GM18861 (cell line): ENCODE measurements around the gene PHF21A.
A peak's percentile ranks its signal among the peaks of the same experiment; 100 is the strongest.
"Not testable (repeated sequence)": the region's sequence is repeated elsewhere in the genome, so short reads cannot be mapped to it uniquely, and the experiment has no call there.

ENCODE experiments used
- ATAC-seq: cut with Tn5 transposase; IDR thresholded peaks from one replicate; pipeline ENCODE4 v1.9.1; 2021; ENCODE audit not compliant: unreplicated experiment

Gene PHF21A

GRCh38 chr11:46120346-46121300 lies 631 bp downstream of the PHF21A start:
- no peak for ATAC-seq

GRCh38 chr11:46119352-46120216 lies 1.7 kb downstream of the PHF21A start:
- peak; percentile 25 for ATAC-seq

GRCh38 chr11:46118702-46119351 lies 2.4 kb downstream of the PHF21A start:
- no peak for ATAC-seq

- no peak for ATAC-seq
These were observed 3.4 kb downstream of the PHF21A start for GRCh38 chr11:46117842-46118241.

GRCh38 chr11:46116712-46117037 lies 4.6 kb downstream of the PHF21A start:
- not testable (repeated sequence) for ATAC-seq

GRCh38 chr11:46116007-46116711 lies 5.1 kb downstream of the PHF21A start:
- no peak for ATAC-seq

- no peak for ATAC-seq
These were observed 6.3 kb downstream of the PHF21A start for GRCh38 chr11:46114961-46115360.

GRCh38 chr11:46114378-46114777 lies 6.9 kb downstream of the PHF21A start:
- no peak for ATAC-seq

GRCh38 chr11:46112961-46113607 lies 8.2 kb downstream of the PHF21A start:
- ATAC-seq = peak; percentile 72

GRCh38 chr11:46108751-46109150 lies 12.5 kb downstream of the PHF21A start:
- ATAC-seq = no peak

- no peak for ATAC-seq
These were observed 13.5 kb downstream of the PHF21A start for GRCh38 chr11:46107780-46108179.

- no peak for ATAC-seq
These were observed 13.9 kb downstream of the PHF21A start for GRCh38 chr11:46107408-46107718.

GRCh38 chr11:46106530-46107407 lies 14.5 kb downstream of the PHF21A start:
- no peak for ATAC-seq

GRCh38 chr11:46105926-46106325 lies 15.3 kb downstream of the PHF21A start:
- no peak for ATAC-seq

GRCh38 chr11:46105134-46105628 lies 16.1 kb downstream of the PHF21A start:
- no peak for ATAC-seq

- no peak for ATAC-seq
These were observed 18.4 kb downstream of the PHF21A start for GRCh38 chr11:46102843-46103242.

- ATAC-seq = peak; percentile 43
These were observed 20.6 kb downstream of the PHF21A start for GRCh38 chr11:46100670-46101069.

GRCh38 chr11:46099963-46100316 lies 21.3 kb downstream of the PHF21A start:
- peak; percentile 50 for ATAC-seq

- ATAC-seq = no peak
These were observed 30.9 kb downstream of the PHF21A start for GRCh38 chr11:46090375-46090774.
